HepG2 (cell line): ENCODE data around the gene ECEL1. TPM values are rescaled to one million over a fixed set of nuclear protein-coding genes. Genes with fewer than 3 reads are reported as not detected.

ENCODE experiments used
- ATAC-seq: fragments of 200-7000 bp; cut with Tn5 transposase; 3 replicates; pipeline ENCODE4 v1.9.1; 2020; ENCODE audit warnings: mild to moderate bottlenecking, moderate library complexity
- BruUV-seq: library from RNA; stranded (reverse); fragments of 400-500 nt; replicated peaks from 2 replicates; lab custom pipeline; 2021; lab: Mats Ljungman, UMichigan
- CTCF ChIA-PET: fragments of 300-600 bp; formaldehyde crosslinking; extraction: SDS; loops from one replicate; lab custom pipeline; 2021; ENCODE audit warnings: low total read pairs, inconsistent platforms, low intra/inter-chr PET ratio; lab: Yijun Ruan, JAX
- POLR2A ChIA-PET: fragments of 350-600 bp; sonication (Branson Sonifier 250); formaldehyde crosslinking; loops from one replicate; lab custom pipeline; 2020; ENCODE audit warnings: antibody characterized with exemption, inconsistent platforms; lab: Yijun Ruan, JAX
- DNase-seq: peaks from one replicate; pipeline ENCODE4 v3.0.0-alpha.2; 2015; ENCODE audit warnings: low spot score
- FAIRE-seq: peaks from 3 replicates; lab custom pipeline; 2011; peaks lifted over from hg19 to GRCh38; lab: Jason Lieb, UNC
- H2AFZ ChIP-seq: one replicate; pipeline ENCODE4 v1.6.1; 2011; ENCODE audit warnings: low read length, inconsistent platforms
- H3K27ac ChIP-seq: fragments of 300-600 bp; 3 replicates; pipeline ENCODE4 v1.8.0; 2011; ENCODE audit warnings: mixed run types, mild to moderate bottlenecking, mixed read lengths, low read length, inconsistent platforms; ENCODE audit not compliant: insufficient read depth; ENCODE audit errors: extremely low read length
- H3K27me3 ChIP-seq, 2 experiments: fragments of 200-600 bp in 1 of 2; 2 replicates in 1 of 2; 3 replicates in 1 of 2; pipeline versions ENCODE4 v1.6.0 to v1.8.0; 2011; ENCODE audit warnings: low read length in 2 of 2, mild to moderate bottlenecking in 2 of 2, moderate library complexity in 2 of 2, inconsistent platforms in 1 of 2; ENCODE audit not compliant: insufficient read depth in 2 of 2, control insufficient read depth in 1 of 2
- H3K36me3 ChIP-seq, 2 experiments: fragments of 200-600 bp in 1 of 2; replicated peaks in 1 of 2; 2 replicates in 1 of 2; 3 replicates in 1 of 2; pipeline versions ENCODE4 v1.5.1 to v1.8.0; 2011; ENCODE audit warnings: low read length in 2 of 2, inconsistent platforms in 1 of 2; ENCODE audit not compliant: insufficient read depth in 2 of 2, control insufficient read depth in 1 of 2
- H3K4me1 ChIP-seq: 2 replicates; pipeline ENCODE4 v1.5.1; 2012; ENCODE audit warnings: low read length, inconsistent platforms; ENCODE audit not compliant: insufficient read depth
- H3K4me2 ChIP-seq: 2 replicates; pipeline ENCODE4 v1.6.0; 2011; ENCODE audit warnings: low read depth, low read length, inconsistent platforms
- H3K4me3 ChIP-seq, 3 experiments: fragments of 200-600 bp in 1 of 3; sonication (generic), shearing (Covaris generic) in 1 of 3; replicated peaks in 1 of 3; 2 replicates each; pipeline ENCODE4 v1.5.1; 2011 to 2016; ENCODE audit warnings: low read length in 3 of 3, inconsistent platforms in 2 of 3, low read depth in 2 of 3, mild to moderate bottlenecking in 2 of 3, control low read depth in 1 of 3, mixed read lengths in 1 of 3; ENCODE audit not compliant: insufficient read depth in 1 of 3
- H3K79me2 ChIP-seq: one replicate; pipeline ENCODE4 v1.6.1; 2011; ENCODE audit warnings: low read length, inconsistent platforms; ENCODE audit not compliant: insufficient read depth
- H3K9ac ChIP-seq: 2 replicates; pipeline ENCODE4 v1.6.0; 2011; ENCODE audit warnings: mild to moderate bottlenecking, low read depth, low read length, inconsistent platforms; ENCODE audit not compliant: insufficient read depth
- H3K9me3 ChIP-seq: 2 replicates; pipeline ENCODE4 v1.5.1; 2012; ENCODE audit warnings: mild to moderate bottlenecking, low read length
- H4K20me1 ChIP-seq: 2 replicates; pipeline ENCODE4 v1.6.0; 2011; ENCODE audit warnings: inconsistent platforms, mild to moderate bottlenecking, low read length, moderate library complexity; ENCODE audit not compliant: insufficient read depth
- FOSL2 ChIP-seq: sonication (generic); formaldehyde crosslinking; IDR thresholded peaks from 2 replicates; pipeline ENCODE4 v1.4.0; 2020; ENCODE audit warnings: missing genetic modification reagents
- HDAC6 ChIP-seq: fragments of 200-600 bp; sonication (generic); IDR thresholded peaks from 2 replicates; pipeline ENCODE4 v1.7.0; 2017; ENCODE audit warnings: mild to moderate bottlenecking, antibody characterized with exemption, low read length, low read depth
- HNF4G ChIP-seq, 2 experiments: sonication (generic) in 1 of 2; formaldehyde crosslinking in 1 of 2; IDR thresholded peaks; 2 replicates each; pipeline versions ENCODE4 v1.4.0 to v1.6.1; 2011 to 2020; ENCODE audit warnings: borderline replicate concordance in 2 of 2, low read depth in 2 of 2, mild to moderate bottlenecking in 2 of 2, low read length in 1 of 2, missing genetic modification reagents in 1 of 2, moderate library complexity in 1 of 2
- KAT7 ChIP-seq: IDR thresholded peaks from 2 replicates; pipeline ENCODE4 v1.6.1; 2018; ENCODE audit warnings: borderline replicate concordance, missing compliant biosample characterization
- MYNN ChIP-seq: sonication (generic); formaldehyde crosslinking; IDR thresholded peaks from 2 replicates; pipeline ENCODE4 v1.4.0; 2020; ENCODE audit warnings: mild to moderate bottlenecking, low read depth, missing genetic modification reagents
- NFKB2 ChIP-seq: sonication (generic); formaldehyde crosslinking; IDR thresholded peaks from 2 replicates; pipeline ENCODE4 v1.4.0; 2020; ENCODE audit warnings: missing genetic modification reagents, borderline replicate concordance
- NKX3-1 ChIP-seq: sonication (generic); formaldehyde crosslinking; IDR thresholded peaks from 2 replicates; pipeline ENCODE4 v1.5.0; 2020; ENCODE audit warnings: missing genetic modification reagents
- SIX4 ChIP-seq: sonication (generic); formaldehyde crosslinking; IDR thresholded peaks from 2 replicates; pipeline ENCODE4 v1.4.0; 2020; ENCODE audit warnings: missing genetic modification reagents
- TFDP2 ChIP-seq: sonication (generic); formaldehyde crosslinking; IDR thresholded peaks from 2 replicates; pipeline ENCODE4 v1.4.0; 2020; ENCODE audit warnings: missing genetic modification reagents
- WIZ ChIP-seq: sonication (generic); formaldehyde crosslinking; IDR thresholded peaks from 2 replicates; pipeline ENCODE4 v1.5.1; 2020; ENCODE audit warnings: mild to moderate bottlenecking, missing genetic modification reagents
- ZBTB14 ChIP-seq: sonication (generic); formaldehyde crosslinking; IDR thresholded peaks from 2 replicates; pipeline ENCODE4 v1.4.0; 2020; ENCODE audit warnings: missing genetic modification reagents
- ZBTB42 ChIP-seq: sonication (generic); formaldehyde crosslinking; IDR thresholded peaks from 2 replicates; pipeline ENCODE4 v1.5.0; 2020; ENCODE audit warnings: mild to moderate bottlenecking, missing genetic modification reagents
- ZFP36L2 ChIP-seq: sonication (generic); formaldehyde crosslinking; IDR thresholded peaks from 2 replicates; pipeline ENCODE4 v1.4.0; 2020; ENCODE audit warnings: missing genetic modification reagents
- ZNF557 ChIP-seq: sonication (generic); formaldehyde crosslinking; IDR thresholded peaks from 2 replicates; pipeline ENCODE4 v1.4.0; 2020; ENCODE audit warnings: missing genetic modification reagents
- ZNF597 ChIP-seq: sonication (generic); formaldehyde crosslinking; IDR thresholded peaks from 2 replicates; pipeline ENCODE4 v1.5.0; 2020; ENCODE audit warnings: missing genetic modification reagents
- ZNF674 ChIP-seq: sonication (generic); formaldehyde crosslinking; IDR thresholded peaks from 2 replicates; pipeline ENCODE4 v1.5.0; 2020; ENCODE audit warnings: low read depth, mild to moderate bottlenecking, missing genetic modification reagents
- ZNF713 ChIP-seq: sonication (generic); formaldehyde crosslinking; IDR thresholded peaks from 2 replicates; pipeline ENCODE4 v1.4.0; 2020; ENCODE audit warnings: mild to moderate bottlenecking, missing genetic modification reagents
- WGBS: methylation state at CpG from one replicate; pipeline ENCODE4 v1.1.6; 2017; ENCODE audit warnings: low lambda C conversion rate; 5-methylcytosine and 5-hydroxymethylcytosine counted together
- in situ Hi-C: cut with HindIII; loops from 2 replicates; pipeline ENCODE4 v1.10.0; 2017; ENCODE audit warnings: low pct_unique_long_range_greater_than_20kb; ENCODE audit not compliant: extremely low pct_ligation_motif_present
- intact Hi-C: fragments of 100-400 bp; cut with micrococcal nuclease; formaldehyde crosslinking; loops from one replicate; pipeline ENCODE4 v1.10.0; 2022; ENCODE audit not compliant: unreplicated experiment
- polyA plus RNA-seq, 8 experiments: library from polyadenylated mRNA; depleted of rRNA in 3 of 8; stranded (reverse) in 7 of 8; unstranded in 1 of 8; fragments of >200 nt; fragmentation: Illumina TruSeq in 4 of 8; extraction: Trizol in 4 of 8; gene quantifications; 2 replicates each; pipeline versions ENCODE4 v1.2.1 to v1.2.3, GENCODE V29; 2011 to 2016; ENCODE audit warnings: low read depth in 4 of 8, missing spikeins in 1 of 8, mixed read lengths in 1 of 8; ENCODE audit not compliant: insufficient read depth in 1 of 8
- total RNA-seq, 5 experiments: library from RNA; depleted of rRNA; stranded (reverse); fragments of >200 nt; fragmentation: Illumina TruSeq; extraction: Trizol; gene quantifications; 2 replicates each; pipeline ENCODE4 v1.2.3, GENCODE V29; 2016; ENCODE audit warnings: low read depth in 1 of 5

Gene ECEL1
- total and polyA plus RNA-seq, 2 of the 13 experiments (the other 11 are each of a cell fraction or from before 2014, with no cell fraction given): not detected

GRCh38 chr2:232494542-232494941 is 6.9 kb upstream of the ECEL1 start:
- Histone ChIP-seq H3K36me3 (no peaks in the 10 kb centered on the region), H3K9me3 (no peaks in the 10 kb centered on the region), H3K27me3 (peaks cover 26 to 92% of the 10 kb centered on the region in 2 experiments), H3K79me2 (no peaks in the 10 kb centered on the region), H4K20me1 (no peaks in the 10 kb centered on the region), H3K9ac (no peak overlapping the region), H3K4me1 (no peaks in the 10 kb centered on the region), H3K4me2 (no peak overlapping the region), H3K4me3 (no peak overlapping the region), H3K27ac (no peak overlapping the region), H2AFZ (no peak overlapping the region)
- intact Hi-C loops (no loop called here), in situ Hi-C loops (no loop called here)
- ATAC-seq (no peak), DNase-seq (no peak), FAIRE-seq (no peak)
- 20% methylated on average over 5 of the region's 5 CpGs for WGBS
- CTCF ChIA-PET: no interaction called here
- TF ChIP-seq HDAC6 (no peak), FOSL2 (CRISPR knock-in tag) (no peak), ZNF674 (CRISPR knock-in tag) (no peak), ZNF557 (CRISPR knock-in tag) (no peak), ZNF713 (CRISPR knock-in tag) (no peak), ZBTB42 (no peak), HNF4G (IDR thresholded peaks at IDR 0.05; ENCODE audit: borderline replicate concordance, low read depth, low read length) (no peak), HNF4G (CRISPR knock-in tag; IDR thresholded peaks at IDR 0.05; ENCODE audit: borderline replicate concordance, low read depth) (no peak), SIX4 (no peak), NKX3-1 (CRISPR knock-in tag) (no peak), ZBTB14 (CRISPR knock-in tag) (no peak), WIZ (CRISPR knock-in tag) (no peak), ZNF597 (CRISPR knock-in tag) (no peak), KAT7 (CRISPR knock-in tag) (no peak), NFKB2 (CRISPR knock-in tag) (no peak), ZFP36L2 (CRISPR knock-in tag) (no peak), TFDP2 (CRISPR knock-in tag) (no peak), MYNN (CRISPR knock-in tag) (no peak)
- POLR2A ChIA-PET: no interaction called here
- BruUV-seq: no TSS peak
